ENCODE results near the gene IPPK.

Gene IPPK, protein sequence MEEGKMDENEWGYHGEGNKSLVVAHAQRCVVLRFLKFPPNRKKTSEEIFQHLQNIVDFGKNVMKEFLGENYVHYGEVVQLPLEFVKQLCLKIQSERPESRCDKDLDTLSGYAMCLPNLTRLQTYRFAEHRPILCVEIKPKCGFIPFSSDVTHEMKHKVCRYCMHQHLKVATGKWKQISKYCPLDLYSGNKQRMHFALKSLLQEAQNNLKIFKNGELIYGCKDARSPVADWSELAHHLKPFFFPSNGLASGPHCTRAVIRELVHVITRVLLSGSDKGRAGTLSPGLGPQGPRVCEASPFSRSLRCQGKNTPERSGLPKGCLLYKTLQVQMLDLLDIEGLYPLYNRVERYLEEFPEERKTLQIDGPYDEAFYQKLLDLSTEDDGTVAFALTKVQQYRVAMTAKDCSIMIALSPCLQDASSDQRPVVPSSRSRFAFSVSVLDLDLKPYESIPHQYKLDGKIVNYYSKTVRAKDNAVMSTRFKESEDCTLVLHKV

GRCh38 chr9:92669890-92670708 lies at the start of gene IPPK:
IPPK (minus strand) TSS chr9:92670131; CDS start chr9:92669988, 143 bp downstream.
- H3K27ac ChIP-seq, result peak within 1 kb of the TSS; percentile 86 to 99 (median 95)
- H3K4me3 ChIP-seq, result peak within 1 kb of the TSS; percentile 62 to 85 (median 82)

GRCh38 chr9:92719028-92719647 lies 49.2 kb upstream of the IPPK start:
- Histone ChIP-seq H3K27ac (peak overlapping the region in 3 of 21 experiments; percentile 12 to 81 (median 81)), H3K4me3 (no peak overlapping the region)

DNA sequence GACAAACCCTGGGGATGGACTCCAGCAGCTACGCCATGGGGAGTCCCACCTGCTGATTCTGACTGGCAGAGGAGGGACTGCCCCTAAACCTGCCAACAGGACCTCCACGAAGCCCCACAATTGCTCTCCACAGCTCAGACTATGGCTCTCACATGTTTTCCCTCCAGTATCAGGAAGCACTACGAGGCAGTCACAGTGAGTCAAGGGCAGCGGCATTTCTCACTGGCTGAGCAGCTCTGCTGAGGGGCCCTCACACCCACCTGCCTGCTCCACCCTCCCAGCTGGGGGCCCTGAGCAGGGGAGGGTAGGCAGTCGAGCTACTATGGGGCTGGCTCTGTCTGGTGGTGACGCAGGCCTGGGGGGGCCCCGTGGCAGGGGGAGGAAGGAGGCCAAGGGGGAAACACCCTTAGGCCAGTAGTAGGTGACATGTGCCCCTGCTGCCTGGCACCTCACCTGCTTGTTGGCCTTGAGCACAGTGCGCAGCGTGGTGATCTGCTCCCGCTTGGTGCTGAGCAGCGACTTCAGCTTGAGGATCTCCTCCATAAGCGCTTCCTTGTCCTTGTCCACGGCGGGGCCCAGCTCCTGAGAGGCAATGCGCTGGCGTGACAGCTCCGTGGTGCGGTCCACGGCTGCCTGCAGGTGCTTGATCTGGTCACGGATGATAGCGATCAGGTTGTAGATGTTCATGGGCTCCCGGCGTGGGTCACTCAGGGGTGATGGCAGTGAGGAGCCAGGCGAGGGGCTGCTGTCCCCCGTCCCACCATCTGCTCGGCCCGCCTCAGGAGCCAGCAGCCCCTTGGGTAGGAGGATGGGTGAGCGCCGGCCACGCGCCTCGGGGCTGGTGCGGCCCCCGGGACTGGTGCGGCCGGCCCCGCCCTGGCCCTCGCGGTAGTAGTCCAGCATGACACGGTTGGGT lies 48.4 kb upstream of the IPPK start:
- Histone ChIP-seq H3K27ac (peak overlapping the region in 19 of 21 experiments; percentile 16 to 83 (median 67)), H3K4me3 (no peak overlapping the region)

GRCh38 chr9:92717201-92718085 lies 47.5 kb upstream of the IPPK start:
- Histone ChIP-seq H3K27ac (peak overlapping the region in 20 of 21 experiments; percentile 16 to 83 (median 66)), H3K4me3 (no peak overlapping the region)

GRCh38 chr9:92716557-92716956 lies 46.6 kb upstream of the IPPK start:
- Histone ChIP-seq H3K27ac (peak overlapping the region in 20 of 21 experiments; percentile 39 to 83 (median 69)), H3K4me3 (no peak overlapping the region)

- peak overlapping the region in 19 of 21 experiments; percentile 57 to 83 (median 70) for H3K27ac ChIP-seq
- no peak overlapping the region for H3K4me3 ChIP-seq
These were observed 45.7 kb upstream of the IPPK start for GRCh38 chr9:92715488-92716231.

GRCh38 chr9:92714787-92715487 lies 45.0 kb upstream of the IPPK start:
- no peak overlapping the region for H3K4me3 ChIP-seq
- peak overlapping the region in 19 of 21 experiments; percentile 49 to 83 (median 69) for H3K27ac ChIP-seq

DNA sequence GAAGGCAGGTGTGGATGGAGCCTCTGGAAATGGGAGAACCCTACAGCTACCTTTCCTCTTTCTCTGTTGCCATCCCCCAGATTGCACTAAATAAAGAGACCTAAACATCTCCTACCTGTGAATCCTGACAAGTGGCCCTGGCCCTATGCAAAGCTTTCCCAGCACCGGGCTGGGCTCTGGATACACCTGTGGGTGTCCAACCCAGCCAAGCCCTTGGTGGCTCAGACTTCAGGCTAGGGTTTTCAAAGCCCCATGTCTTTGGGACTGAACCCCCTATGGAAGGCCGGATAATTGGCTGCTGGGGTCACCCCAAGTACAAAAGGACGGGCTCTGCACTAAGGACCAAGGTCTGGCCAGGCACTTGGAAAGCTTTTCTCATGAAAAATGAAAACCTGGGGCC lies 44.1 kb upstream of the IPPK start:
- no peak overlapping the region for H3K4me3 ChIP-seq
- peak overlapping the region in 9 of 21 experiments; percentile 1 to 81 (median 21) for H3K27ac ChIP-seq

DNA sequence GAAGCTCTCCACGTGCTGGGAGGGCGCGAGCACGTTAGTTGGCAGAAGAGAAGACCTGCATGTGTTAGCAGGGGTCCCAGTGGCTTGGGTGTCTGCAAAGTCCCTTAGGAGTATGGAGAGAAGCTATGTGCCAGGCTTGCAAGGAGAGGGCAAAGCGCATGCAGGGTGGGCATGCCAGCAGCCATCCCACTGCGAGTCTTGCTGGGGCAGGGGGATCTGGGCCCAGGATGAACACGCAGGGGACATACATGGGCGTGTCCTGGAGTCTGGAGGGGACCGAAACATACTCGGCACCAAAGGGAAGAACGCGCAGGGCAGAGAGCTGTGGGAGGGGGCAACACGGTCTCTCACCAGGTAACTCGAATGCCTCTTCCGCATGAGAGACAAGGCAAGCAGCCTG lies 43.6 kb upstream of the IPPK start:
- Histone ChIP-seq H3K4me3 (no peak overlapping the region), H3K27ac (peak overlapping the region in 1 of 21 experiments; percentile 1)

GRCh38 chr9:92712767-92713166 lies 42.8 kb upstream of the IPPK start:
- H3K27ac ChIP-seq, result peak overlapping the region in 10 of 21 experiments; percentile 22 to 88 (median 51)
- H3K4me3 ChIP-seq, result no peak overlapping the region

DNA sequence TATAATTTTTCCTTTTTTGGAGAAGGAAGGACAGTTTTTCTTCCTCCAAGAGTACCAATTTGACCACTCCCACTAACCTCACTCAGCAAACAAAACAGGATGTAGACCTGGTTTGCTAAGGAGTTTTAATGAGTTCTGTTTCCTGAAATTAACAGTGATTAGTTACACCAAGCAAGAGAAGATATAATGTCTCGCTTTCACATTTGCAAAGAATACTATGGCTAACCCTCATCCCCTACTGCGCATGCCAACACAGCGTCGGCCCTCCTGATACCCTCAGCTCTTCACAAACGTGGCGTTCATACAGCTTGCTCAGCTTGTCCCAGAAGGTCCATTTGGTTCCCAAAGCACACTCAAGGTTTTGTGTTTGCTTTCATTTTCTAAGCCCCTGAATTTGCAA lies 41.9 kb upstream of the IPPK start:
- no peak overlapping the region for H3K4me3 ChIP-seq
- peak overlapping the region in 17 of 21 experiments; percentile 5 to 88 (median 43) for H3K27ac ChIP-seq

DNA sequence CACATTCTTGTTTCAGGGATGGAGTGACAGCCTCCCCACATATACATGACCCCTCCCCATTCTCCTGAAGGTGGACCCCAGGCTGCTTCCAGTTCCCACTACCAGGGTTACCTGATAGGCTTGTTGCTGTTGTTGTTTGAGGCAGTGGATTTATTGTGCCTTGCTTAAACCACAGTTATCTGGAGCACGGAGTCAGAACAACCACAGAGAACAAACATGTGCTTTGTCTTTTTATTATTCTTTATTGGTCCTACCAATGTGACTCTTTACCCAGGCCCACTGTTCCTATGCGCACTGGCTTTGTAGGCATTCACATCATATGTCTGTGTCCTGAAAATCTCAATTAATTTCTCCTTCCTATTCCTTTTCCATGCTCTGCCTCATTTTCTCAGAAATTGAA lies 41.2 kb upstream of the IPPK start:
- Histone ChIP-seq H3K4me3 (no peak overlapping the region), H3K27ac (peak overlapping the region in 12 of 21 experiments; percentile 2 to 88 (median 58))

- no peak overlapping the region for H3K4me3 ChIP-seq
- peak overlapping the region in 14 of 21 experiments; percentile 10 to 88 (median 48) for H3K27ac ChIP-seq
These were observed 40.4 kb upstream of the IPPK start for GRCh38 chr9:92710368-92710767.

GRCh38 chr9:92709954-92710353 lies 40.0 kb upstream of the IPPK start:
- Histone ChIP-seq H3K27ac (peak overlapping the region in 15 of 21 experiments; percentile 8 to 88 (median 51)), H3K4me3 (no peak overlapping the region)

GRCh38 chr9:92709240-92709639 lies 39.3 kb upstream of the IPPK start:
- H3K27ac ChIP-seq, result peak overlapping the region in 12 of 21 experiments; percentile 8 to 88 (median 51)

GRCh38 chr9:92707530-92707929 lies 37.6 kb upstream of the IPPK start:
- peak overlapping the region in 6 of 21 experiments; percentile 4 to 80 (median 52) for H3K27ac ChIP-seq

More at GRCh38 chr9:92709240-92709639, 39.3 kb upstream of the IPPK start:
- H3K4me3 ChIP-seq, result no peak overlapping the region

More at GRCh38 chr9:92707530-92707929, 37.6 kb upstream of the IPPK start:
- H3K4me3 ChIP-seq, result no peak overlapping the region

All from skin epidermis (tissue), 12 donors.